Thyroid gland (tissue), 4 donors: ENCODE measurements around the gene CAST. TPM values are rescaled to one million over a fixed set of nuclear protein-coding genes. Genes with fewer than 3 reads are reported as not detected.

ENCODE experiments used
- DNase-seq, 2 donors: peaks; one replicate each; pipeline ENCODE4 v3.0.0-alpha.2; 2019
- H3K27ac ChIP-seq, 3 donors: fragments of 200-600 bp; sonication (generic); 1 replicate in 2 of 3; 2 replicates in 1 of 3; pipeline ENCODE4 v1.5.1; 2016 to 2019; ENCODE audit warnings: mild to moderate bottlenecking in 1 of 3, moderate library complexity in 1 of 3
- H3K27me3 ChIP-seq: fragments of 200-600 bp; sonication (generic); one replicate; pipeline ENCODE4 v1.5.1; 2019
- H3K36me3 ChIP-seq, 2 donors: fragments of 200-600 bp; sonication (generic); one replicate each; pipeline ENCODE4 v1.5.1; 2016 to 2019
- H3K4me1 ChIP-seq, 2 donors: fragments of 200-600 bp; sonication (generic); one replicate each; pipeline ENCODE4 v1.5.1; 2017 to 2019
- H3K4me3 ChIP-seq, 3 donors: fragments of 200-600 bp; sonication (generic); replicated peaks in 1 of 3; 1 replicate in 2 of 3; 2 replicates in 1 of 3; pipeline ENCODE4 v1.5.1; 2016; ENCODE audit warnings: mild to moderate bottlenecking in 1 of 3
- H3K9me3 ChIP-seq: fragments of 200-600 bp; sonication (generic); one replicate; pipeline ENCODE4 v1.5.1; 2017
- CTCF ChIP-seq, 6 experiments: fragments of 200-600 bp in 3 of 6; fragments of 450-650 bp in 3 of 6; sonication (generic) in 3 of 6; IDR thresholded peaks; one replicate each; pipeline ENCODE4 v1.5.1; 2016 to 2019; ENCODE audit warnings: antibody characterized with exemption in 6 of 6, mild to moderate bottlenecking in 2 of 6, inconsistent platforms in 1 of 6, moderate library complexity in 1 of 6
- POLR2A ChIP-seq, 2 donors: fragments of 450-650 bp; IDR thresholded peaks; one replicate each; pipeline ENCODE4 v1.6.1; 2017; ENCODE audit warnings: antibody characterized with exemption in 2 of 2, mild to moderate bottlenecking in 2 of 2, moderate library complexity in 1 of 2
- WGBS, 2 donors: methylation state at CpG; one replicate each; pipeline ENCODE4 v1.1.5; 2017; 5-methylcytosine and 5-hydroxymethylcytosine counted together
- intact Hi-C: fragments of 100-400 bp; cut with DNase I; formaldehyde crosslinking; loops from one replicate; pipeline ENCODE4 v1.15.1; 2023
- total RNA-seq, 4 donors: library from RNA; depleted of rRNA; stranded (reverse); fragments of >200 nt; gene quantifications; one replicate each; pipeline ENCODE4 v1.2.3, GENCODE V29; 2016

CAST gene
- total RNA-seq, 4 donors from 2014 or later: 177 to 278 (median 236) TPM

- Histone ChIP-seq H3K4me3 (no peak overlapping the region), H3K27ac (peak overlapping the region; percentile 61 to 79 (median 69)), H3K27me3 (no peaks in the 10 kb centered on the region), H3K4me1 (peaks cover 58 to 83% of the 10 kb centered on the region in 2 donors), H3K9me3 (no peaks in the 10 kb centered on the region), H3K36me3 (no peaks in the 10 kb centered on the region)
- no peak for TF ChIP-seq POLR2A (IDR thresholded peaks at IDR 0.05)
- TF ChIP-seq CTCF (IDR thresholded peaks at IDR 0.05): no peak
- WGBS, 2 donors: 79 to 93% methylated on average over 5 of the region's 5 CpGs
- no peak for DNase-seq
- intact Hi-C loops: no loop called here
Observed at GRCh38 chr5:96716007-96716406, 53.8 kb downstream of the CAST start.

GRCh38 chr5:96716716-96717115 is 54.5 kb downstream of the CAST start:
- TF ChIP-seq POLR2A (IDR thresholded peaks at IDR 0.05) (no peak), CTCF (IDR thresholded peaks at IDR 0.05) (no peak)
- intact Hi-C loops: no loop called here
- 29 to 36% methylated on average over 2 of the region's 2 CpGs for WGBS, 2 donors
- no peak overlapping the region for H3K4me3 ChIP-seq
- no peak for DNase-seq
- H3K4me1 ChIP-seq: peaks cover 61 to 85% of the 10 kb centered on the region in 2 donors
- peak overlapping the region; percentile 69 to 84 (median 79) for H3K27ac ChIP-seq
- H3K27me3 ChIP-seq: no peaks in the 10 kb centered on the region
- no peaks in the 10 kb centered on the region for H3K9me3 ChIP-seq
- no peaks in the 10 kb centered on the region for H3K36me3 ChIP-seq

- no peak for TF ChIP-seq POLR2A (IDR thresholded peaks at IDR 0.05)
- no peak for TF ChIP-seq CTCF (IDR thresholded peaks at IDR 0.05)
- Histone ChIP-seq H3K4me3 (no peak overlapping the region), H3K9me3 (no peaks in the 10 kb centered on the region), H3K4me1 (peaks cover 61 to 81% of the 10 kb centered on the region in 2 donors), H3K27ac (peak overlapping the region; percentile 79 to 84 (median 79)), H3K36me3 (no peaks in the 10 kb centered on the region), H3K27me3 (no peaks in the 10 kb centered on the region)
- WGBS, 2 donors: 94 to 100% methylated on average over 1 of the region's 1 CpG
- intact Hi-C loops: no loop called here
- DNase-seq: no peak
Observed at GRCh38 chr5:96717874-96718273, 55.7 kb downstream of the CAST start.

GRCh38 chr5:96718635-96719077 is 56.5 kb downstream of the CAST start:
- intact Hi-C loops: no loop called here
- DNase-seq: peak; percentile 92 to 93
- peak overlapping the region; percentile 79 to 84 (median 79) for H3K27ac ChIP-seq
- H3K36me3 ChIP-seq: no peaks in the 10 kb centered on the region
- TF ChIP-seq CTCF (IDR thresholded peaks at IDR 0.05): no peak
- TF ChIP-seq POLR2A (IDR thresholded peaks at IDR 0.05): peak in 1 of 2 donors; percentile 61
- no peaks in the 10 kb centered on the region for H3K27me3 ChIP-seq
- 16 to 21% methylated on average over 7 of the region's 7 CpGs for WGBS, 2 donors
- no peak overlapping the region for H3K4me3 ChIP-seq
- H3K9me3 ChIP-seq: no peaks in the 10 kb centered on the region
- peaks cover 61 to 81% of the 10 kb centered on the region in 2 donors for H3K4me1 ChIP-seq

GRCh38 chr5:96720408-96720807 is 58.2 kb downstream of the CAST start:
- no peaks in the 10 kb centered on the region for H3K36me3 ChIP-seq
- WGBS, 2 donors: 95 to 97% methylated on average over 2 of the region's 2 CpGs
- H3K27me3 ChIP-seq: no peaks in the 10 kb centered on the region
- H3K9me3 ChIP-seq: no peaks in the 10 kb centered on the region
- peaks cover 45 to 63% of the 10 kb centered on the region in 2 donors for H3K4me1 ChIP-seq
- intact Hi-C loops: loop anchor here (10.0 kb wide), 1 partner anchor 106 kb away; no protein-coding TSS in a partner anchor
- H3K4me3 ChIP-seq: no peak overlapping the region
- H3K27ac ChIP-seq: peak overlapping the region; percentile 24 to 84 (median 79)
- TF ChIP-seq POLR2A (IDR thresholded peaks at IDR 0.05) (no peak), CTCF (IDR thresholded peaks at IDR 0.05) (no peak)
- DNase-seq: no peak
